ENCODE measurements around the gene NRP2. TPM values are rescaled to one million over a fixed set of nuclear protein-coding genes. Genes with fewer than 3 reads are reported as not detected.

NRP2 gene
- total RNA-seq, 2 experiments from 2014 or later, result 0.19 TPM; not detected in 1

DNA sequence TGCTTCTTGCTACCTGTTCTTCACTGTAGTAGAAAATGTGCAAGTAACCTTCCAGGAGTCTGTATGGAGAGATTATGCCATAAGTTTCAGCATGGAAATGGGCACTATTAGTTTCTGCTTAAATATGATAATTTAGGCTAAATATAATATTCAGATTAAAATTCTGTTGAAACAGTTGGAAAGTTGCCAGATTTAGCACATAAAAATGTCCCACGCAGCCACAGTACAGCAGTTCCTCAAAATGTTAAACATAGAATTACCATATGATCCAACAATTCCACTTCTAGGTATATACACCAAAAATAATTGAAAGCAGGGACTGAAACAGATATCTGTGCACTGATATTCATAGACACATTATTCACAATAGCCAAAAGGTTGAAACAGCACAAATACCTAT is 121.2 kb downstream of the NRP2 start:
- CTCF ChIA-PET, result no interaction called here
- Mint-ChIP-seq H3K27me3 (peaks cover 7% of the 10 kb centered on the region), H3K36me3 (ENCODE audit: low read depth) (no peaks in the 10 kb centered on the region), H3K9me3 (no peaks in the 10 kb centered on the region), H3K4me3 (no peak overlapping the region), H3K4me1 (ENCODE audit: low read depth) (no peaks in the 10 kb centered on the region), H3K27ac (no peak overlapping the region)
- peaks cover 0 to 4% of the 10 kb centered on the region in 2 experiments for H3K9me3 ChIP-seq (ENCODE audit: control insufficient read depth in 1 of 2, insufficient read depth in 1 of 2, low read length in 2 of 2)
- H3K4me1 ChIP-seq (ENCODE audit: insufficient read depth, low read length), result no peaks in the 10 kb centered on the region
- POLR2A ChIA-PET, result no interaction called here
- no peak overlapping the region for H3K27ac ChIP-seq (ENCODE audit: low read depth in 1 of 2, low read length in 2 of 2)
- intact Hi-C loops (cut with DNase I, micrococcal nuclease), result no loop called here
- no peaks in the 10 kb centered on the region for H3K36me3 ChIP-seq (ENCODE audit: insufficient read depth, low read length)
- no peak overlapping the region for H3K4me3 ChIP-seq (ENCODE audit: low read length)
- DNase-seq (no peak), ATAC-seq (ENCODE audit: poor library complexity) (no peak)
- H3K27me3 ChIP-seq (ENCODE audit: control insufficient read depth in 1 of 2, insufficient read depth in 2 of 2, low read length in 2 of 2), result no peaks in the 10 kb centered on the region
- TF ChIP-seq, protein P1, sequence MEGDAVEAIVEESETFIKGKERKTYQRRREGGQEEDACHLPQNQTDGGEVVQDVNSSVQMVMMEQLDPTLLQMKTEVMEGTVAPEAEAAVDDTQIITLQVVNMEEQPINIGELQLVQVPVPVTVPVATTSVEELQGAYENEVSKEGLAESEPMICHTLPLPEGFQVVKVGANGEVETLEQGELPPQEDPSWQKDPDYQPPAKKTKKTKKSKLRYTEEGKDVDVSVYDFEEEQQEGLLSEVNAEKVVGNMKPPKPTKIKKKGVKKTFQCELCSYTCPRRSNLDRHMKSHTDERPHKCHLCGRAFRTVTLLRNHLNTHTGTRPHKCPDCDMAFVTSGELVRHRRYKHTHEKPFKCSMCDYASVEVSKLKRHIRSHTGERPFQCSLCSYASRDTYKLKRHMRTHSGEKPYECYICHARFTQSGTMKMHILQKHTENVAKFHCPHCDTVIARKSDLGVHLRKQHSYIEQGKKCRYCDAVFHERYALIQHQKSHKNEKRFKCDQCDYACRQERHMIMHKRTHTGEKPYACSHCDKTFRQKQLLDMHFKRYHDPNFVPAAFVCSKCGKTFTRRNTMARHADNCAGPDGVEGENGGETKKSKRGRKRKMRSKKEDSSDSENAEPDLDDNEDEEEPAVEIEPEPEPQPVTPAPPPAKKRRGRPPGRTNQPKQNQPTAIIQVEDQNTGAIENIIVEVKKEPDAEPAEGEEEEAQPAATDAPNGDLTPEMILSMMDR (IDR thresholded peaks at IDR 0.05), result no peak

DNA sequence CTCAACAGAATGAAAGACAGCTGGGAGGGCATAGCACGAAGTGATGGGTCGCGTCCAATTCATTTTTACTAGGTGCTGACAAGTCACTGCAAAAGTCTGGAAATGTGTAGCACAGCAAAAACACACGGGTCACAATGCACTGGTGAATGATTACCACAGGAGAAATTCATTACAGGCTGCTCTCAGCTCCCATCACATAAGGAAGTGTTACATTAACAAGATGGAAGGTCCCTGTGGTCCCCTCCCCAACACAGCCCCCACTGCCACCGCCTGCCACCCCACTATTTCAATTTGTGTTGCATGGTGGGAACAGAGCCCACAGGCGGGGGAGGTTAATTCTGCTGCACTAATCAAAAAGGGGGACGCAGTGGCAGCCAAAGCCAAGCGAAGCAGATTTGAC is 122.8 kb downstream of the NRP2 start:
- no peak overlapping the region for H3K27ac Mint-ChIP-seq
- CTCF ChIA-PET, result no interaction called here
- H3K36me3 Mint-ChIP-seq (ENCODE audit: low read depth), result no peaks in the 10 kb centered on the region
- POLR2A ChIA-PET, result no interaction called here
- Histone ChIP-seq H3K36me3 (ENCODE audit: insufficient read depth, low read length) (no peaks in the 10 kb centered on the region), H3K4me1 (ENCODE audit: insufficient read depth, low read length) (no peaks in the 10 kb centered on the region), H3K4me3 (ENCODE audit: low read length) (no peak overlapping the region), H3K9me3 (ENCODE audit: control insufficient read depth in 1 of 2, insufficient read depth in 1 of 2, low read length in 2 of 2) (no peaks in the 10 kb centered on the region), H3K27me3 (ENCODE audit: control insufficient read depth in 1 of 2, insufficient read depth in 2 of 2, low read length in 2 of 2) (no peaks in the 10 kb centered on the region), H3K27ac (ENCODE audit: low read depth in 1 of 2, low read length in 2 of 2) (no peak overlapping the region)
- TF ChIP-seq, protein P1 (IDR thresholded peaks at IDR 0.05), result no peak
- DNase-seq, result no peak
- no peak for ATAC-seq (ENCODE audit: poor library complexity)
- H3K9me3 Mint-ChIP-seq, result no peaks in the 10 kb centered on the region
- intact Hi-C loops (cut with DNase I, micrococcal nuclease), result no loop called here
- peaks cover 7% of the 10 kb centered on the region for H3K27me3 Mint-ChIP-seq
- H3K4me1 Mint-ChIP-seq (ENCODE audit: low read depth), result no peaks in the 10 kb centered on the region
- no peak overlapping the region for H3K4me3 Mint-ChIP-seq

DNA sequence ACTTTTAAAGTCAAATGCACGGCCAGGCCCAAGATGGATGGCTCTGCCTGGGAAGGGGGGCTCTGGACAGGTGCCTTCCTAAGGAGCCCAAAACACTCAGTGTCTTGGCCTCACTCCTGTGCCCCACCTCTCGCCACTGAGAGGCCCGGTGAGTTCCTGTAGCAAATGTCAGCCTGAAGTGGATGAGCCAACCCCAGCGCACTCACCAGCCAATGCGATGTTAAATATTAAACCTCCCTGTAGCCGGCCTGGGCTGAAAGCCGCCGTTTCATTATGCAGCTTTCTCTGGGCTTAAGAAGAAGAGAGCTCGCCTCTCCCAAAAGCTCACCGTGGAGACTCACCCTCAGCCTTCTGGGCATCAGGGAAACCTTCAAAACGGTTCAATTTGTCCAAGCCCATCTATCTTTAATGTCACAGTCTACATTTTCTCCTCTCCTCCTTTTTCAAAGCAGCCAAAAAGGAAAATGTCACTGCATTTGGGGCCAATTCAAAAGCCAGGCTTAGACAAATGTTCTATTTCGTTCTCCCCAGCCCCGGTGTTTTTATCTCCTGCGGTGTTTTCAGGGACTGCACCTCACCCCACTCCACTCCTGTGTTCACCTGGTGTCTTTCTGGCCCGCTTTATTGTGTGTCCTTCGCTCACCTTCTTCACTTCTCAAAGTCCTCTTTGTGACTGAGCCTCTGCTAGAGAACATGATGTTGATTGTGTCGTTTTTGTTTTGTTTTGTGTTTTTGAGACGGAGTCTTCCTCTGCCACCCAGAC is 124.0 kb downstream of the NRP2 start:
- H3K9me3 ChIP-seq (ENCODE audit: control insufficient read depth in 1 of 2, insufficient read depth in 1 of 2, low read length in 2 of 2), result no peaks in the 10 kb centered on the region
- H3K4me3 Mint-ChIP-seq, result no peak overlapping the region
- no peak overlapping the region for H3K27ac ChIP-seq (ENCODE audit: low read depth in 1 of 2, low read length in 2 of 2)
- ChIA-PET CTCF (no interaction called here), POLR2A (no interaction called here)
- intact Hi-C loops (cut with DNase I, micrococcal nuclease), result no loop called here
- no peaks in the 10 kb centered on the region for H3K4me1 Mint-ChIP-seq (ENCODE audit: low read depth)
- TF ChIP-seq, protein P1 (IDR thresholded peaks at IDR 0.05), result no peak
- no peaks in the 10 kb centered on the region for H3K27me3 ChIP-seq (ENCODE audit: control insufficient read depth in 1 of 2, insufficient read depth in 2 of 2, low read length in 2 of 2)
- no peak for ATAC-seq (ENCODE audit: poor library complexity)
- H3K4me3 ChIP-seq (ENCODE audit: low read length), result no peak overlapping the region
- no peaks in the 10 kb centered on the region for H3K4me1 ChIP-seq (ENCODE audit: insufficient read depth, low read length)
- no peak for DNase-seq
- H3K27me3 Mint-ChIP-seq, result peaks cover 7% of the 10 kb centered on the region
- no peaks in the 10 kb centered on the region for H3K36me3 Mint-ChIP-seq (ENCODE audit: low read depth)
- H3K27ac Mint-ChIP-seq, result no peak overlapping the region
- no peaks in the 10 kb centered on the region for H3K36me3 ChIP-seq (ENCODE audit: insufficient read depth, low read length)
- no peaks in the 10 kb centered on the region for H3K9me3 Mint-ChIP-seq
